RWPE2 (cell line): ENCODE measurements around the gene NHS.

ENCODE experiments used
- ATAC-seq: fragments of 200-7000 bp; cut with Tn5 transposase; 3 replicates; pipeline ENCODE4 v1.9.1; 2021; ENCODE audit warnings: low read depth
- DNase-seq: peaks from one replicate; pipeline ENCODE4 v3.0.0-alpha.2; 2020; ENCODE audit warnings: low spot score
- H3K27ac ChIP-seq: fragments of 450-650 bp; 2 replicates; pipeline ENCODE4 v1.5.1; 2017; ENCODE audit warnings: mild to moderate bottlenecking; ENCODE audit not compliant: poor library complexity, severe bottlenecking
- H3K27me3 ChIP-seq: fragments of 250-450 bp; sonication (Bioruptor Pico); 2 replicates; pipeline ENCODE4 v1.5.1; 2021; ENCODE audit warnings: mild to moderate bottlenecking, moderate library complexity; ENCODE audit not compliant: insufficient read depth, poor library complexity, severe bottlenecking
- H3K36me3 ChIP-seq: fragments of 250-450 bp; sonication (Bioruptor Pico); 2 replicates; pipeline ENCODE4 v1.5.1; 2020; ENCODE audit warnings: low read depth, mild to moderate bottlenecking, moderate library complexity
- H3K4me1 ChIP-seq: fragments of 250-450 bp; sonication (Bioruptor Pico); 2 replicates; pipeline ENCODE4 v1.5.1; 2021; ENCODE audit warnings: mild to moderate bottlenecking, moderate library complexity; ENCODE audit not compliant: insufficient read depth, poor library complexity, severe bottlenecking
- H3K4me3 ChIP-seq: fragments of 250-450 bp; sonication (Bioruptor Pico); 2 replicates; pipeline ENCODE4 v1.5.1; 2021; ENCODE audit warnings: mild to moderate bottlenecking, moderate library complexity; ENCODE audit not compliant: severe bottlenecking
- H3K9me3 ChIP-seq: fragments of 250-450 bp; sonication (Bioruptor Pico); 2 replicates; pipeline ENCODE4 v1.5.1; 2021; ENCODE audit warnings: mild to moderate bottlenecking, moderate library complexity; ENCODE audit not compliant: severe bottlenecking
- CTCF ChIP-seq: fragments of 450-650 bp; IDR thresholded peaks from one replicate; pipeline ENCODE4 v1.5.1; 2017; ENCODE audit warnings: mild to moderate bottlenecking, moderate library complexity; ENCODE audit not compliant: poor library complexity, severe bottlenecking

The NHS gene

GRCh38 chrX:17361620-17362019 is 13.4 kb upstream of the NHS start:
- TF ChIP-seq CTCF: no peak
- ATAC-seq: no peak

DNA sequence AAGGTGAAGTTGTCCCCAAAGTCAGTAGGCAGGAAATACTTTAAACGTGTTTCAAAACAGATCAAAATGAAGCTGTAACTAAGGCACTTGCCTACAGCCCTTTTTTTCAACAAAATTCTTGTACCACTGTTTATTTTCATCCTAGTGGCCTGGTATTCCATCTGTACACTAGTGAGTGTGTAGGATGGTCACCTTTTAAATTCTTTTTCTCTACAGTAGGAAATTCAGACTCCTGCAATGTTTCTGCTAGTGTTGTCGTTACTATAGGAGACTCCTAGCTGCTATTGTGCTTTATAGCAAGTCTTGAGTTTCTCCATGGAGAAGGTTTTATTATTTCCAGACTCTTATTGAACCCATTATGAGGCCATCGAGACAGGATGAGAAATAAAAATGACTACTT is 7.0 kb upstream of the NHS start:
- H3K36me3 ChIP-seq: no peaks in the 10 kb centered on the region
- ATAC-seq (no peak), DNase-seq (no peak)
- no peak overlapping the region for H3K27ac ChIP-seq
- TF ChIP-seq CTCF: no peak
- no peaks in the 10 kb centered on the region for H3K27me3 ChIP-seq
- no peaks in the 10 kb centered on the region for H3K4me1 ChIP-seq
- no peak overlapping the region for H3K4me3 ChIP-seq
- H3K9me3 ChIP-seq: no peaks in the 10 kb centered on the region

More at GRCh38 chrX:17361620-17362019, 13.4 kb upstream of the NHS start:
- no peaks in the 10 kb centered on the region for H3K36me3 ChIP-seq
- no peak overlapping the region for H3K4me3 ChIP-seq
- no peaks in the 10 kb centered on the region for H3K27me3 ChIP-seq
- no peaks in the 10 kb centered on the region for H3K9me3 ChIP-seq
- no peak for DNase-seq
- no peaks in the 10 kb centered on the region for H3K4me1 ChIP-seq
- H3K27ac ChIP-seq: no peak overlapping the region

DNA sequence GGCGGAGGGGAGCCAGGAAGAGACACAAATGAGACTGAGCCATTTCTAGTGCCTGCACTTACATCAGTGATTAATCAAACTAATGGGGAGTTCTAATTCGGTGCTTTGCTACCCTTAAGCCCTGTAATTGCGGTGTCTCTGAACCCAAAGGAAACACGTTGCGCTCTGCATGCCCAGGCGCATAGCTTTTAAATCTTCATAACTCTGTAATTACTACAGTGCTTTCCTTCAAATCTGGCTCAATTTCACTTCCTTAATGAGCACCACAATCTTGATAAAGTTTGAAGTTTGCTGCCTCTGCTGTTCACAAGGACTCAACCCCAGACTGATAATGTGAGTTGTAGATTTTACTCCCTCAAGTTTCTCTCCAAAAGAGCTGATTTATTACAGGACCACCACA is 5.7 kb upstream of the NHS start:
- Histone ChIP-seq H3K27me3 (no peaks in the 10 kb centered on the region), H3K9me3 (no peaks in the 10 kb centered on the region)

DNA sequence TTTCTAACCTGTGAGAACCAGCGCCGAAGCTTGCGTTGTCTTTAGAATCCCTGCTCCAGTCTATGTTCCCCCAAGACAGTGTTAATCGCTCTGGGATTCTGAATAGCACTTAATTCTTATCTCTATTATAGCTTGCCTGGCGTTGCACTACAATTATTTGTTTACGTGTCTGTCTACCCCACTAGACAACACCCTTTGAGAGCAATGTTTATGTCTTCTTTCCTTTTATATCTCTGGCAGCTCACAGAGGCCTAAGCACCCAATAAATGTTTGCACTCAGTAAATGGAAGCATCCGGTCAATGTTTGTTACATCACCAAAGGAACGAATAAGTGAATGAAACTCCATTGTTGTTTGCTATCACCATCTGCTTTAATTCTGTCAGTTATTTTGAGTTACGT is 4.8 kb upstream of the NHS start:
- H3K9me3 ChIP-seq: no peaks in the 10 kb centered on the region
- ATAC-seq: no peak
- TF ChIP-seq CTCF: no peak
- H3K4me3 ChIP-seq: no peak overlapping the region
- no peaks in the 10 kb centered on the region for H3K36me3 ChIP-seq
- no peak overlapping the region for H3K27ac ChIP-seq
- DNase-seq: no peak
- H3K4me1 ChIP-seq: no peaks in the 10 kb centered on the region
- H3K27me3 ChIP-seq: no peaks in the 10 kb centered on the region

More for the DNA sequence above, 5.7 kb upstream of the NHS start:
- no peaks in the 10 kb centered on the region for H3K36me3 ChIP-seq
- no peak for TF ChIP-seq CTCF
- DNase-seq: no peak
- H3K27ac ChIP-seq: no peak overlapping the region
- no peak for ATAC-seq
- H3K4me3 ChIP-seq: no peak overlapping the region
- no peaks in the 10 kb centered on the region for H3K4me1 ChIP-seq

- no peak for TF ChIP-seq CTCF
- no peak for ATAC-seq
- Histone ChIP-seq H3K27me3 (no peaks in the 10 kb centered on the region), H3K4me1 (no peaks in the 10 kb centered on the region), H3K27ac (no peak overlapping the region), H3K9me3 (no peaks in the 10 kb centered on the region), H3K36me3 (no peaks in the 10 kb centered on the region), H3K4me3 (no peak overlapping the region)
- DNase-seq: no peak
These were observed 2.9 kb upstream of the NHS start for GRCh38 chrX:17372052-17372451.
